ENCODE measurements around the gene HORMAD2.

Gene HORMAD2

GRCh38 chr22:30079952-30080533, at the start of gene HORMAD2:
HORMAD2 (plus strand) TSS chr22:30080464; CDS start chr22:30093953, 13,489 bp downstream.
- DNase-seq, result no peak

GRCh38 chr22:30031328-30031727, 48.9 kb upstream of the HORMAD2 start:
- no peak for DNase-seq

GRCh38 chr22:30031764-30032455, 48.4 kb upstream of the HORMAD2 start:
- DNase-seq, result no peak

GRCh38 chr22:30033137-30033536, 47.1 kb upstream of the HORMAD2 start:
- no peak for DNase-seq

- no peak for DNase-seq
Measured at GRCh38 chr22:30033901-30034300, 46.4 kb upstream of the HORMAD2 start.

- DNase-seq, result no peak
Measured at GRCh38 chr22:30036656-30037055, 43.6 kb upstream of the HORMAD2 start.

- no peak for DNase-seq
Measured at GRCh38 chr22:30038219-30038618, 42.0 kb upstream of the HORMAD2 start.

GRCh38 chr22:30040499-30041260, 39.6 kb upstream of the HORMAD2 start:
- no peak for DNase-seq

GRCh38 chr22:30041475-30041874, 38.8 kb upstream of the HORMAD2 start:
- DNase-seq, result no peak

GRCh38 chr22:30041881-30042280, 38.4 kb upstream of the HORMAD2 start:
- no peak for DNase-seq

GRCh38 chr22:30043161-30043560, 37.1 kb upstream of the HORMAD2 start:
- DNase-seq, result no peak

GRCh38 chr22:30044369-30044768, 35.9 kb upstream of the HORMAD2 start:
- peak; percentile 12 for DNase-seq

- no peak for DNase-seq
Measured at GRCh38 chr22:30044881-30045493, 35.3 kb upstream of the HORMAD2 start.

- no peak for DNase-seq
Measured at GRCh38 chr22:30045494-30045887, 34.8 kb upstream of the HORMAD2 start.

GRCh38 chr22:30045901-30046715, 34.2 kb upstream of the HORMAD2 start:
- no peak for DNase-seq

- DNase-seq, result no peak
Measured at GRCh38 chr22:30046716-30047363, 33.4 kb upstream of the HORMAD2 start.

GRCh38 chr22:30047364-30047738, 32.9 kb upstream of the HORMAD2 start:
- no peak for DNase-seq

GRCh38 chr22:30048681-30049080, 31.6 kb upstream of the HORMAD2 start:
- no peak for DNase-seq

GRCh38 chr22:30054067-30054763, 26.0 kb upstream of the HORMAD2 start:
- DNase-seq, result no peak

- no peak for DNase-seq
Measured at GRCh38 chr22:30054764-30055069, 25.5 kb upstream of the HORMAD2 start.

- no peak for DNase-seq
Measured at GRCh38 chr22:30056015-30056414, 24.2 kb upstream of the HORMAD2 start.

GRCh38 chr22:30057375-30057774, 22.9 kb upstream of the HORMAD2 start:
- no peak for DNase-seq

All from NCI-H226 (cell line).